Bronchial smooth muscle cell (primary cell): ENCODE results near the gene C11orf42. TPM values are rescaled to one million over a fixed set of nuclear protein-coding genes. Genes with fewer than 3 reads are reported as not detected.

Experiments used
- total RNA-seq: library from RNA; depleted of rRNA; stranded (reverse); fragments of >200 nt; gene quantifications from 2 replicates; pipeline ENCODE4 v1.2.1, GENCODE V29; 2014

C11orf42 gene, protein sequence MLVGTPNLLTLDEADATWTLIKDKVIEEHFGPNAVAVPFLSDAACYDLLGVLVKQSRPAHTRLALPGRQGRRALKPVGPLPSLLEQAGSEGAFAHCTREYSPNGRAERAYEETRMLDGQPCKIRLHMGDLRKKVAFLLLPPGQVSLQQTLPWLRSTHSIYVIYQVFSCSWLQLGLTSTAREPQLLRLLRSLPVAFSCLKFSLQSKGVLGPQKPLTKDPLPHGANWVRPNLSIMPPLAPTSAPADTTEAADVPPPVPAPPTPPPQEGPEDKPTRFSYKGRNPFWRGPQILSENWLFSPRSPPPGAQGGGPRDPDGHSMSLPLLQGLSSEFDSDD
- not detected in 2 replicates for total RNA-seq

DNA sequence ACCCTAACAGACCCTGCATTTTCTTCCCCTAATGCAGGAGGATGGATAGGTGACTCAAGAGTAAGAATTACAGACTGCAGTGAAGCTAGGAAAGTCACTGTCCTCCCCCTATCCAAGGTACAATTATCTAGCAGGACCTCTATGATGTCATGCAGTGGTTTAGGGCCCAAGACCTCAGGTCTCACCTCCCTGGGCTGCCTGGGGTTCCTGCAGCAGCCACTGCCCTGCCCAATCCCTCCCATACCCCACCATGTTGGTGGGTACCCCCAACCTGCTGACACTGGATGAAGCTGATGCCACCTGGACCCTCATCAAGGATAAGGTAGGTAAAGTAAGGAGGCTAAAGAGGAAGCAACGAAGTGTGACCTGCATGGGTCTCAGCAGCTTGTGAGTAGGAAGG, at the start of gene C11orf42:
Gene C11orf42, plus strand, starts transcription at position 192 of the 400 bp plus-strand sequence. Its CDS starts 59 bp downstream, at position 251.

DNA sequence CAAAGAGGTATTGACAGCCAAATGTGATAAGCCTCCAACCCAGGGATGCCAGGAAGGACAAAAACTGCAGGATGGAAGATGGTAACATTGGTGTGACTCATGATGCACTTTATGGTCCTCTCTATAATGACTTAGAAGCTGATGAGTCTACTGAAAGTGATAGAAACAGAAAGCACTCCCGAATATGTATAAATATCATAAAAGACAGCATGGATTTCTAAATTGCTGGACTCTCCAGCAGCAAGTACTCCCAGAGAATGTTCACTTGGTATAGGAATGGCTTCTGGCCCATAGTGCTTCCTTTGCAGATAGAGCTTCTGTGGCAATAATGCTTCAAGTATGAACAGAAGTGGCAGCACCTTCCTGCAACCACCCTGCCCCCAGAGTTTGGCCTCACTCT, 35.1 kb upstream of the C11orf42 start, which contains the start of gene OR52B2:
Gene OR52B2, minus strand, starts transcription at position 101 of the 400 bp plus-strand sequence. Its CDS starts 0 bp downstream, at position 101.

GRCh38 chr11:6199174-6199810, 6.1 kb upstream of the C11orf42 start, which contains the start of gene OR52W1:
OR52W1 (plus strand) TSS chr11:6199224; CDS start chr11:6199224, 0 bp downstream.

GRCh38 chr11:6234387-6235107, 29.2 kb downstream of the C11orf42 start, which contains the start of gene FHIP1B:
FHIP1B (minus strand) TSS chr11:6234636; CDS start chr11:6224516, 10,120 bp downstream.

GRCh38 chr11:6238902-6239301, 33.5 kb downstream of the C11orf42 start, which contains the start of gene CNGA4:
CNGA4 (plus strand) TSS chr11:6239089; CDS start chr11:6239207, 118 bp downstream.

Other genes starting within 250 kb of the C11orf42 start
- gene OR56A5, start 237.1 kb upstream of the C11orf42 start, total RNA-seq, result not detected in 2 replicates
- not detected in 2 replicates for gene OR52L1, start 218.6 kb upstream of the C11orf42 start, total RNA-seq
- gene OR56A4, start 198.6 kb upstream of the C11orf42 start, total RNA-seq, result not detected in 2 replicates
- under 0.01 TPM in 1 of 2 replicates, not detected in the other for gene OR56A1, start 174.8 kb upstream of the C11orf42 start, total RNA-seq
- gene OR56B4, start 97.9 kb upstream of the C11orf42 start, total RNA-seq, result not detected in 2 replicates
- gene OR52B2, start 35.2 kb upstream of the C11orf42 start, total RNA-seq, result not detected in 2 replicates
- gene OR52W1, start 6.3 kb upstream of the C11orf42 start, total RNA-seq, result not detected in 2 replicates
- gene FHIP1B, start 29.1 kb downstream of the C11orf42 start, total RNA-seq, result 6.0 and 6.3 TPM in 2 replicates
- gene CNGA4, start 33.5 kb downstream of the C11orf42 start, total RNA-seq, result 0.09 and 0.16 TPM in 2 replicates
- 0.09 TPM in 1 of 2 replicates, not detected in the other for gene CCKBR, start 54.3 kb downstream of the C11orf42 start, total RNA-seq
- 133 and 181 TPM in 2 replicates for gene CAVIN3, start 114.9 kb downstream of the C11orf42 start, total RNA-seq
- gene SMPD1, start 184.9 kb downstream of the C11orf42 start, total RNA-seq, result 40.0 and 41.3 TPM in 2 replicates
- gene APBB1, start 213.5 kb downstream of the C11orf42 start, total RNA-seq, result 53.4 and 69.9 TPM in 2 replicates
- 0.63 and 0.77 TPM in 2 replicates for gene HPX, start 235.4 kb downstream of the C11orf42 start, total RNA-seq